Kidney capillary endothelial cell (primary cell): ENCODE data around the gene CH25H.
"Not testable (repeated sequence)": the region's sequence is repeated elsewhere in the genome, so short reads cannot be mapped to it uniquely, and the experiment has no call there.

Experiments
- DNase-seq: peaks from one replicate; pipeline ENCODE4 v3.0.0-alpha.2; 2018; ENCODE audit warnings: low spot score

Gene CH25H

GRCh38 chr10:89207181-89207800 lies at the start of gene CH25H:
TSS of gene CH25H (minus strand) at chr10:89207317. CDS start at chr10:89207292, 25 bp downstream.
- DNase-seq: peak; percentile 61

GRCh38 chr10:89256340-89256739 lies 49.2 kb upstream of the CH25H start:
- DNase-seq: no peak

GRCh38 chr10:89255793-89256192 lies 48.7 kb upstream of the CH25H start:
- no peak for DNase-seq

- DNase-seq: not testable (repeated sequence)
Observed at GRCh38 chr10:89255091-89255579, 48.0 kb upstream of the CH25H start.

GRCh38 chr10:89252225-89252585 lies 45.1 kb upstream of the CH25H start:
- no peak for DNase-seq

GRCh38 chr10:89251409-89252224 lies 44.5 kb upstream of the CH25H start, which contains the start of gene LIPA:
TSS of gene LIPA (minus strand) at chr10:89251775. CDS start at chr10:89247648, 4,127 bp downstream.
- DNase-seq: peak; percentile 90

GRCh38 chr10:89250865-89251408 lies 43.8 kb upstream of the CH25H start:
- DNase-seq: no peak

- no peak for DNase-seq
Observed at GRCh38 chr10:89248990-89249389, 41.9 kb upstream of the CH25H start.

GRCh38 chr10:89247623-89248022 lies 40.5 kb upstream of the CH25H start:
- not testable (repeated sequence) for DNase-seq

GRCh38 chr10:89245802-89246201 lies 38.7 kb upstream of the CH25H start:
- no peak for DNase-seq

- peak; percentile 25 for DNase-seq
Observed at GRCh38 chr10:89242840-89243568, 35.9 kb upstream of the CH25H start.

- no peak for DNase-seq
Observed at GRCh38 chr10:89242345-89242684, 35.2 kb upstream of the CH25H start.

- no peak for DNase-seq
Observed at GRCh38 chr10:89241486-89242344, 34.6 kb upstream of the CH25H start.

GRCh38 chr10:89241026-89241425 lies 33.9 kb upstream of the CH25H start:
- DNase-seq: no peak

- no peak for DNase-seq
Observed at GRCh38 chr10:89240519-89240918, 33.4 kb upstream of the CH25H start.

GRCh38 chr10:89238956-89239644 lies 32.0 kb upstream of the CH25H start:
- no peak for DNase-seq

GRCh38 chr10:89237849-89238248 lies 30.7 kb upstream of the CH25H start:
- DNase-seq: no peak

GRCh38 chr10:89236226-89236797 lies 29.2 kb upstream of the CH25H start:
- DNase-seq: no peak

GRCh38 chr10:89235073-89235798 lies 28.1 kb upstream of the CH25H start:
- no peak for DNase-seq

- no peak for DNase-seq
Observed at GRCh38 chr10:89233033-89233432, 25.9 kb upstream of the CH25H start.
